ENCODE data around the gene XPR1.

XPR1 gene

DNA sequence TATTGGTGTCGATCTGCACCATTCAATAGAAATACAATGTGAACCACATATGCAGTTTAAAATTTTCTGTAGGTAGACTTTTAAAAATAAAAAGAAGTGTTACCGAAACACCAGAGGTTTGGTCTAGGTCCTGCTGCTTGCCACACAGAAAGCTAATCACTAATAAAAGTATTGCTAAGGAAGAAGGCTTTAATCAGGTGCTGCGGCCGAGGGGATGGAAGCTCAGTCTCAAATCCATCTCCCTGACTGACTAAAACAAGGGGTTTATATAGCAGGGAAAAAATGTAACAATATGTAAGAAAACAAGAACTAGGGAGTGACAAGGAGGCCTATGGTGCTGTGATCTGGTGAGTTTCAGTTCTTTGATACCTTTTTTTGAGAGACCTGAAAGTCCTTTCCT, 99.3 kb downstream of the XPR1 start:
- Histone ChIP-seq H3K27ac (ENCODE audit: low read length) (no peak overlapping the region), H3K79me2 (ENCODE audit: low read length) (no peaks in the 10 kb centered on the region)

DNA sequence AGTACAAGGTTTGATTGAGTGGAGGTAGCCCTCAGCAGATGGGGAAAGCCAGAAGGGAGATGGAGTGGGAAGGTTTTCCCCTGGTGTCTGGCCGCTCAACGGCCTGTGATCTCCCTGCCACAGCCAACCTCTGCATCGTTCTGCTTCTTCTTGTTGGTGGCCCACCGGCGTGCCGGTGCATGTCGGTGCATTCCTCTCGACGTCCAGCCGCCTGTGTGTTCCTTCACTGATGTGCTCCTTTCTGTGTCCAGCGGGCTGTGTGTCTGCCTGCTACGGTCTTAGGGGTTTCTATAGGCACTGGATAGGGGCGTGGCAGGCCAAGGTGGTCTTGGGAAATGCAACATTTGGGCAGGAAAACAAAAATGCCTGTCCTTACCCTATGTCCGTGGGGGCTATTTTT, 101.0 kb downstream of the XPR1 start:
- Histone ChIP-seq H3K36me3 (replicated peaks; ENCODE audit: low read depth, low read length) (peaks cover 14% of the 10 kb centered on the region), H3K4me1 (ENCODE audit: low read length) (no peaks in the 10 kb centered on the region), H3K4me2 (ENCODE audit: low read length) (no peak overlapping the region), H3K27me3 (ENCODE audit: low read depth, low read length) (no peaks in the 10 kb centered on the region), H3K79me2 (ENCODE audit: low read length) (no peaks in the 10 kb centered on the region), H3K27ac (ENCODE audit: low read length) (no peak overlapping the region), H3K9ac (ENCODE audit: low read length) (no peak overlapping the region), H3K4me3 (ENCODE audit: low read length) (no peak overlapping the region), H4K20me1 (ENCODE audit: insufficient read depth, low read length) (no peaks in the 10 kb centered on the region), H2AFZ (ENCODE audit: low read depth, low read length) (no peak overlapping the region), H3K9me3 (ENCODE audit: insufficient read depth, low read length) (peaks cover 14% of the 10 kb centered on the region)
- TF ChIP-seq EZH2phosphoT487 (IDR thresholded peaks at IDR 0.05; ENCODE audit: low read depth), result no peak
- TF ChIP-seq, protein P1, sequence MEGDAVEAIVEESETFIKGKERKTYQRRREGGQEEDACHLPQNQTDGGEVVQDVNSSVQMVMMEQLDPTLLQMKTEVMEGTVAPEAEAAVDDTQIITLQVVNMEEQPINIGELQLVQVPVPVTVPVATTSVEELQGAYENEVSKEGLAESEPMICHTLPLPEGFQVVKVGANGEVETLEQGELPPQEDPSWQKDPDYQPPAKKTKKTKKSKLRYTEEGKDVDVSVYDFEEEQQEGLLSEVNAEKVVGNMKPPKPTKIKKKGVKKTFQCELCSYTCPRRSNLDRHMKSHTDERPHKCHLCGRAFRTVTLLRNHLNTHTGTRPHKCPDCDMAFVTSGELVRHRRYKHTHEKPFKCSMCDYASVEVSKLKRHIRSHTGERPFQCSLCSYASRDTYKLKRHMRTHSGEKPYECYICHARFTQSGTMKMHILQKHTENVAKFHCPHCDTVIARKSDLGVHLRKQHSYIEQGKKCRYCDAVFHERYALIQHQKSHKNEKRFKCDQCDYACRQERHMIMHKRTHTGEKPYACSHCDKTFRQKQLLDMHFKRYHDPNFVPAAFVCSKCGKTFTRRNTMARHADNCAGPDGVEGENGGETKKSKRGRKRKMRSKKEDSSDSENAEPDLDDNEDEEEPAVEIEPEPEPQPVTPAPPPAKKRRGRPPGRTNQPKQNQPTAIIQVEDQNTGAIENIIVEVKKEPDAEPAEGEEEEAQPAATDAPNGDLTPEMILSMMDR (IDR thresholded peaks at IDR 0.05; ENCODE audit: low read depth, low read length), result no peak

More for the DNA sequence above, 99.3 kb downstream of the XPR1 start:
- no peak overlapping the region for H3K9ac ChIP-seq (ENCODE audit: low read length)
- H4K20me1 ChIP-seq (ENCODE audit: insufficient read depth, low read length), result no peaks in the 10 kb centered on the region
- H3K27me3 ChIP-seq (ENCODE audit: low read depth, low read length), result no peaks in the 10 kb centered on the region
- no peaks in the 10 kb centered on the region for H3K4me1 ChIP-seq (ENCODE audit: low read length)
- no peak overlapping the region for H3K4me2 ChIP-seq (ENCODE audit: low read length)
- no peak overlapping the region for H3K4me3 ChIP-seq (ENCODE audit: low read length)
- H3K9me3 ChIP-seq (ENCODE audit: insufficient read depth, low read length), result peaks cover 14% of the 10 kb centered on the region
- peaks cover 14% of the 10 kb centered on the region for H3K36me3 ChIP-seq (replicated peaks; ENCODE audit: low read depth, low read length)
- no peak overlapping the region for H2AFZ ChIP-seq (ENCODE audit: low read depth, low read length)
- TF ChIP-seq, protein P1 (IDR thresholded peaks at IDR 0.05; ENCODE audit: low read depth, low read length), result no peak
- TF ChIP-seq EZH2phosphoT487 (IDR thresholded peaks at IDR 0.05; ENCODE audit: low read depth), result no peak

DNA sequence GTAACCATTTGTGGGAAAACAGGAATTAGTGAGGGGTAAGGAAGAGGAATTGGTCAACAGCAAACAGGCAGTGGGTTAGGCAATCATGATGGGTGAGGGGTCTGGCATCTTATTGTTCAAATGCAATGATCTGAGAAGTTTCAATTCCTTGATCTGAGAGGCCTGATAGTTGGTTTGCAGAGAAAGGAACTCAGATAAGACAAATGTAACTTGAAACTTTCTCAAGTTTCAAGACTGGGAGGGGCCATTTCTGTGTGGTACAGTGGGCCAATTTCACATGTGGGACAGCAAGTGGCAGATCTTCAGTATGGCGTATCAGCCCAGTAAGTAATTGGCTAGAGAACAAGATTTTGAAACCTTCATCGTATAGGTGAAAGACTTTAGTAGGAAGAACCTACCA, 102.5 kb downstream of the XPR1 start:
- Histone ChIP-seq H3K27ac (ENCODE audit: low read length) (no peak overlapping the region), H3K4me1 (ENCODE audit: low read length) (no peaks in the 10 kb centered on the region), H3K4me3 (ENCODE audit: low read length) (no peak overlapping the region), H3K36me3 (replicated peaks; ENCODE audit: low read depth, low read length) (peaks cover 14% of the 10 kb centered on the region), H3K79me2 (ENCODE audit: low read length) (no peaks in the 10 kb centered on the region), H3K9me3 (ENCODE audit: insufficient read depth, low read length) (peaks cover 14% of the 10 kb centered on the region), H2AFZ (ENCODE audit: low read depth, low read length) (no peak overlapping the region), H4K20me1 (ENCODE audit: insufficient read depth, low read length) (no peaks in the 10 kb centered on the region), H3K4me2 (ENCODE audit: low read length) (no peak overlapping the region), H3K27me3 (ENCODE audit: low read depth, low read length) (no peaks in the 10 kb centered on the region), H3K9ac (ENCODE audit: low read length) (no peak overlapping the region)
- TF ChIP-seq EZH2phosphoT487 (IDR thresholded peaks at IDR 0.05; ENCODE audit: low read depth), result no peak
- TF ChIP-seq, protein P1 (IDR thresholded peaks at IDR 0.05; ENCODE audit: low read depth, low read length), result no peak

DNA sequence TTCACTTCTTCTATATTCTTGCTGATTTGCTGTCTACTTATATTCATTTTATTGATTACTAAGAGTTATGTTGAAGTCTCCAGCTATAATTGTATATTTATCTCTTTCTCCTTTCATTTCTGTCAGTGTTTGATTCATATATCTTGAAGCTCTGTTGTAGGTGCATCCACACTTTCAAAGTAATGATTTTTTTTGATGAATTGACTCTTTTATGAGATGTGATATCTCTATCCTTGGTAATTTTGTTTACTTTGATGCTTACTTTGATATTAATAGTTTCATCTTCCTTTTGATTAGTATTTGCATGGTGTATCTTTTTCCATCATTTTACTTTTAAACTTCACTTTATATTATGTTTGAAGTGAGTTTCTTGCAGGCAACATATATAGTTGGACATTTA, 110.8 kb downstream of the XPR1 start:
- peaks cover 8% of the 10 kb centered on the region; the same call in 1 of the 2 replicates for H3K9me3 ChIP-seq (ENCODE audit: insufficient read depth, low read length)
- H2AFZ ChIP-seq (ENCODE audit: low read depth, low read length), result no peak overlapping the region
- TF ChIP-seq EZH2phosphoT487 (IDR thresholded peaks at IDR 0.05; ENCODE audit: low read depth), result no peak
- TF ChIP-seq, protein P1 (IDR thresholded peaks at IDR 0.05; ENCODE audit: low read depth, low read length), result no peak
- H3K4me3 ChIP-seq (ENCODE audit: low read length), result no peak overlapping the region
- no peak overlapping the region for H3K4me2 ChIP-seq (ENCODE audit: low read length)
- peaks cover 3% of the 10 kb centered on the region; the same call in 1 of the 2 replicates for H3K79me2 ChIP-seq (ENCODE audit: low read length)
- no peaks in the 10 kb centered on the region for H4K20me1 ChIP-seq (ENCODE audit: insufficient read depth, low read length)
- H3K9ac ChIP-seq (ENCODE audit: low read length), result no peak overlapping the region
- H3K4me1 ChIP-seq (ENCODE audit: low read length), result peaks cover 6% of the 10 kb centered on the region; the same call in 1 of the 2 replicates
- peaks cover 4% of the 10 kb centered on the region for H3K36me3 ChIP-seq (replicated peaks; ENCODE audit: low read depth, low read length)
- no peak overlapping the region for H3K27ac ChIP-seq (ENCODE audit: low read length)
- H3K27me3 ChIP-seq (ENCODE audit: low read depth, low read length), result no peaks in the 10 kb centered on the region
